ENCODE measurements around the gene TGM2. TPM values are rescaled to one million over a fixed set of nuclear protein-coding genes. Genes with fewer than 3 reads are reported as not detected.

The TGM2 gene
- total RNA-seq, 4 donors from 2014 or later: 163 to 385 (median 188) TPM

GRCh38 chr20:38125157-38126056 lies 39.7 kb downstream of the TGM2 start:
- WGBS, 2 donors (ENCODE audit: low coverage in 1 of 2): 34 to 56% methylated on average over 8 to 9 of the region's 18 CpGs

GRCh38 chr20:38123021-38123587 lies 42.0 kb downstream of the TGM2 start:
- H3K27me3 ChIP-seq: no peaks in the 10 kb centered on the region
- 12 to 41% methylated on average over 3 to 4 of the region's 4 CpGs for WGBS, 2 donors (ENCODE audit: low coverage in 1 of 2)
- H3K27ac ChIP-seq: peak overlapping the region in 3 of 4 donors; percentile 68 to 76 (median 74)
- ATAC-seq: peak; percentile 35
- H3K36me3 ChIP-seq: no peaks in the 10 kb centered on the region
- no peak for TF ChIP-seq CTCF (IDR thresholded peaks at IDR 0.05)
- peak; percentile 83 for TF ChIP-seq POLR2AphosphoS5 (IDR thresholded peaks at IDR 0.05)
- H3K4me1 ChIP-seq: peaks cover 0 to 46% (median 35%) of the 10 kb centered on the region in 3 donors
- no peaks in the 10 kb centered on the region for H3K9me3 ChIP-seq
- no peak overlapping the region for H3K4me3 ChIP-seq

More at GRCh38 chr20:38125157-38126056, 39.7 kb downstream of the TGM2 start:
- peaks cover 0 to 48% (median 35%) of the 10 kb centered on the region in 3 donors for H3K4me1 ChIP-seq
- H3K27me3 ChIP-seq: no peaks in the 10 kb centered on the region
- H3K36me3 ChIP-seq: peaks cover 0 to 14% of the 10 kb centered on the region in 2 donors
- peak overlapping the region; percentile 7 to 87 (median 84) for H3K27ac ChIP-seq
- peak in 2 of 4 experiments; percentile 21 to 38 for TF ChIP-seq CTCF (IDR thresholded peaks at IDR 0.05)
- TF ChIP-seq POLR2AphosphoS5 (IDR thresholded peaks at IDR 0.05): peak; percentile 68
- TF ChIP-seq EP300 (IDR thresholded peaks at IDR 0.05): no peak
- TF ChIP-seq POLR2A (IDR thresholded peaks at IDR 0.05): no peak
- no peak overlapping the region for H3K4me3 ChIP-seq
- H3K9me3 ChIP-seq: no peaks in the 10 kb centered on the region
- ATAC-seq: peak; percentile 37

GRCh38 chr20:38121741-38122140 lies 43.3 kb downstream of the TGM2 start:
- WGBS, 2 donors (ENCODE audit: low coverage in 1 of 2): 73 to 74% methylated on average over 3 of the region's 4 CpGs
- Histone ChIP-seq H3K36me3 (no peaks in the 10 kb centered on the region), H3K27me3 (no peaks in the 10 kb centered on the region), H3K4me3 (no peak overlapping the region), H3K4me1 (peaks cover 0 to 33% (median 25%) of the 10 kb centered on the region in 3 donors), H3K9me3 (no peaks in the 10 kb centered on the region), H3K27ac (no peak overlapping the region)
- no peak for TF ChIP-seq POLR2AphosphoS5 (IDR thresholded peaks at IDR 0.05)
- TF ChIP-seq POLR2A (IDR thresholded peaks at IDR 0.05): no peak
- no peak for TF ChIP-seq CTCF (IDR thresholded peaks at IDR 0.05)
- TF ChIP-seq EP300 (IDR thresholded peaks at IDR 0.05): no peak
- ATAC-seq: no peak

- H3K4me1 ChIP-seq: peaks cover 0 to 22% (median 14%) of the 10 kb centered on the region in 3 donors
- H3K9me3 ChIP-seq: no peaks in the 10 kb centered on the region
- ATAC-seq: no peak
- 100% methylated on average over 1 of the region's 4 CpGs for WGBS, 2 donors (ENCODE audit: low coverage in 1 of 2)
- H3K27ac ChIP-seq: no peak overlapping the region
- TF ChIP-seq EP300 (IDR thresholded peaks at IDR 0.05): no peak
- TF ChIP-seq POLR2A (IDR thresholded peaks at IDR 0.05): no peak
- TF ChIP-seq POLR2AphosphoS5 (IDR thresholded peaks at IDR 0.05): no peak
- no peak for TF ChIP-seq CTCF (IDR thresholded peaks at IDR 0.05)
- H3K36me3 ChIP-seq: no peaks in the 10 kb centered on the region
- H3K4me3 ChIP-seq: no peak overlapping the region
- H3K27me3 ChIP-seq: no peaks in the 10 kb centered on the region
Observed at GRCh38 chr20:38120625-38120988, 44.5 kb downstream of the TGM2 start.
